ENCODE measurements around the gene LRRTM4.

DNA sequence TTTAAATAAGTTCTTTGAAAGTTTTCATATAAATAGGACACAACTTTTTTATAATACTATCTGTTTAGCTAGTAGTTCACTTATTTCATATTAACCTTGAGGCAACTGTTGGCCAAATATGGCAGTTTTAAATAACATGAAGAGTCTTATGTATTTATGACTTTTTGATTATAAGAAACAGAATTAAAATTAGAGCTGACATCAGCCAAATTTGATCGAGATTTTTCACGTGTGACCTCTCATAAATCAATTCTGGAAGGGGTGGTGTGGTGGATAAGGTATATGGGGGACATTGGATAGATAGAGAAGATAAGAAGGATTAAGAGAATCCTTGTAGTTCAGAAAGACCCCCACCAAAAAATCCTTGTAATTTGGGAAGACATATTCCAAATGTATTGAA lies 776.6 kb downstream of the LRRTM4 start:
- no peak for TF ChIP-seq POLR2A (IDR thresholded peaks at IDR 0.05)
- TF ChIP-seq, protein P1, sequence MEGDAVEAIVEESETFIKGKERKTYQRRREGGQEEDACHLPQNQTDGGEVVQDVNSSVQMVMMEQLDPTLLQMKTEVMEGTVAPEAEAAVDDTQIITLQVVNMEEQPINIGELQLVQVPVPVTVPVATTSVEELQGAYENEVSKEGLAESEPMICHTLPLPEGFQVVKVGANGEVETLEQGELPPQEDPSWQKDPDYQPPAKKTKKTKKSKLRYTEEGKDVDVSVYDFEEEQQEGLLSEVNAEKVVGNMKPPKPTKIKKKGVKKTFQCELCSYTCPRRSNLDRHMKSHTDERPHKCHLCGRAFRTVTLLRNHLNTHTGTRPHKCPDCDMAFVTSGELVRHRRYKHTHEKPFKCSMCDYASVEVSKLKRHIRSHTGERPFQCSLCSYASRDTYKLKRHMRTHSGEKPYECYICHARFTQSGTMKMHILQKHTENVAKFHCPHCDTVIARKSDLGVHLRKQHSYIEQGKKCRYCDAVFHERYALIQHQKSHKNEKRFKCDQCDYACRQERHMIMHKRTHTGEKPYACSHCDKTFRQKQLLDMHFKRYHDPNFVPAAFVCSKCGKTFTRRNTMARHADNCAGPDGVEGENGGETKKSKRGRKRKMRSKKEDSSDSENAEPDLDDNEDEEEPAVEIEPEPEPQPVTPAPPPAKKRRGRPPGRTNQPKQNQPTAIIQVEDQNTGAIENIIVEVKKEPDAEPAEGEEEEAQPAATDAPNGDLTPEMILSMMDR (IDR thresholded peaks at IDR 0.05), result no peak

Data from esophagus squamous epithelium (tissue), 4 donors.